Astrocyte (in vitro differentiated cells and primary cell): ENCODE results near the gene SLC35G3. TPM values are rescaled to one million over a fixed set of nuclear protein-coding genes. Genes with fewer than 3 reads are reported as not detected.

Source experiments
- DNase-seq: peaks from one replicate; pipeline ENCODE4 v3.0.0-alpha.2; 2010; ENCODE audit warnings: low read depth
- FAIRE-seq: peaks from 2 replicates; lab custom pipeline; 2011; peaks lifted over from hg19 to GRCh38; lab: Jason Lieb, UNC
- H2AFZ ChIP-seq: 2 replicates; pipeline ENCODE4 v1.6.0; 2012; ENCODE audit warnings: low read depth, low read length, inconsistent platforms
- H3K27ac ChIP-seq: 2 replicates; pipeline ENCODE4 v1.5.1; 2011; ENCODE audit warnings: low read depth, low read length, inconsistent platforms
- H3K27me3 ChIP-seq: 2 replicates; pipeline ENCODE4 v1.6.0; 2011; ENCODE audit warnings: low read length, inconsistent platforms; ENCODE audit not compliant: insufficient read depth
- H3K36me3 ChIP-seq: 2 replicates; pipeline ENCODE4 v1.5.1; 2011; ENCODE audit warnings: low read length, inconsistent platforms; ENCODE audit not compliant: insufficient read depth
- H3K4me1 ChIP-seq: 2 replicates; pipeline ENCODE4 v1.5.1; 2011; ENCODE audit warnings: low read length, inconsistent platforms; ENCODE audit not compliant: insufficient read depth
- H3K4me2 ChIP-seq: 2 replicates; pipeline ENCODE4 v1.6.0; 2012; ENCODE audit warnings: low read length, inconsistent platforms
- H3K4me3 ChIP-seq: 2 replicates; pipeline ENCODE4 v1.5.1; 2011; ENCODE audit warnings: low read depth, mild to moderate bottlenecking, low read length, inconsistent platforms; ENCODE audit not compliant: insufficient read depth
- H3K79me2 ChIP-seq: 2 replicates; pipeline ENCODE4 v1.6.0; 2012; ENCODE audit warnings: mild to moderate bottlenecking, low read length, inconsistent platforms; ENCODE audit not compliant: insufficient read depth
- H3K9ac ChIP-seq: 2 replicates; pipeline ENCODE4 v1.6.0; 2012; ENCODE audit warnings: mild to moderate bottlenecking, low read length, inconsistent platforms
- H3K9me3 ChIP-seq: 2 replicates; pipeline ENCODE4 v1.5.1; 2012; ENCODE audit warnings: low read depth, mild to moderate bottlenecking, low read length, inconsistent platforms; ENCODE audit not compliant: insufficient read depth
- H4K20me1 ChIP-seq: 2 replicates; pipeline ENCODE4 v1.6.0; 2012; ENCODE audit warnings: low read length, inconsistent platforms; ENCODE audit not compliant: insufficient read depth
- H3K27ac Mint-ChIP-seq: one replicate; pipeline ENCODE4 v1.8.0; 2021; ENCODE audit warnings: mild to moderate bottlenecking, mixed read lengths; ENCODE audit not compliant: unreplicated experiment
- H3K27me3 Mint-ChIP-seq: one replicate; pipeline ENCODE4 v1.8.0; 2021; ENCODE audit warnings: low read depth, mixed read lengths; ENCODE audit not compliant: unreplicated experiment
- H3K36me3 Mint-ChIP-seq: one replicate; pipeline ENCODE4 v1.8.0; 2021; ENCODE audit warnings: low read depth, mixed read lengths; ENCODE audit not compliant: unreplicated experiment
- H3K4me1 Mint-ChIP-seq: one replicate; pipeline ENCODE4 v1.8.0; 2021; ENCODE audit warnings: low read depth, mixed read lengths; ENCODE audit not compliant: unreplicated experiment
- H3K4me3 Mint-ChIP-seq: one replicate; pipeline ENCODE4 v1.8.0; 2021; ENCODE audit warnings: mild to moderate bottlenecking, moderate library complexity, mixed read lengths; ENCODE audit not compliant: unreplicated experiment
- H3K9me3 Mint-ChIP-seq: one replicate; pipeline ENCODE4 v1.8.0; 2021; ENCODE audit warnings: mild to moderate bottlenecking, mixed read lengths; ENCODE audit not compliant: unreplicated experiment
- EZH2 ChIP-seq: IDR thresholded peaks from 2 replicates; pipeline ENCODE4 v1.6.1; 2012; ENCODE audit warnings: mild to moderate bottlenecking, low read length, inconsistent platforms; ENCODE audit not compliant: insufficient read depth
- total RNA-seq: library from RNA; stranded (reverse); gene quantifications from 2 replicates; pipeline ENCODE4 v1.2.1, GENCODE V29; 2021
- TF ChIP-seq, protein P1 (sequence below): IDR thresholded peaks from 2 replicates; pipeline ENCODE4 v1.5.1; 2011; ENCODE audit warnings: low read depth, mild to moderate bottlenecking, inconsistent platforms, low read length, moderate library complexity; ENCODE audit not compliant: insufficient read depth

The SLC35G3 gene
- total RNA-seq, 1 donor from 2014 or later = not detected

DNA sequence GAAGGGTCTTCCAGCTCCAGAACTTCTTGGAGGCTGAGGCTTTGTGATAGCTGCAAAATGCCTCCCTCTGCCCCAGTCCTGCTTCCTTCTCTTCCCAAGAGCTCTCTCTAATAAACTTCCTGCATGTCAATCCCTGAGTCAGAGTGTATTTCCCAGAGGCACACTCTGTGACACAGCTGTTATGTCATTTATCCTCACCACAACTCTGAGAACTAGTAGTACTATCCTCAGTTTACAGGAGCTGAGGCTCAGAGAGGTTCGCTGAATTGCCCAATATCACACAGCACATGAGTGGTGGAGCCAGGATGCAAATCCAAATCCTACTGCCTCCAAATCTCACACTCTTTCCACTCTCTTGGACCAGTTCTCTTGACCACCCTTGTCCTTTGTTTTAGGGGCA is 26.5 kb downstream of the SLC35G3 start:
- H3K9me3 ChIP-seq = no peaks in the 10 kb centered on the region
- H3K4me2 ChIP-seq = no peak overlapping the region
- peaks cover 2% of the 10 kb centered on the region for H3K27me3 ChIP-seq
- TF ChIP-seq, protein P1, sequence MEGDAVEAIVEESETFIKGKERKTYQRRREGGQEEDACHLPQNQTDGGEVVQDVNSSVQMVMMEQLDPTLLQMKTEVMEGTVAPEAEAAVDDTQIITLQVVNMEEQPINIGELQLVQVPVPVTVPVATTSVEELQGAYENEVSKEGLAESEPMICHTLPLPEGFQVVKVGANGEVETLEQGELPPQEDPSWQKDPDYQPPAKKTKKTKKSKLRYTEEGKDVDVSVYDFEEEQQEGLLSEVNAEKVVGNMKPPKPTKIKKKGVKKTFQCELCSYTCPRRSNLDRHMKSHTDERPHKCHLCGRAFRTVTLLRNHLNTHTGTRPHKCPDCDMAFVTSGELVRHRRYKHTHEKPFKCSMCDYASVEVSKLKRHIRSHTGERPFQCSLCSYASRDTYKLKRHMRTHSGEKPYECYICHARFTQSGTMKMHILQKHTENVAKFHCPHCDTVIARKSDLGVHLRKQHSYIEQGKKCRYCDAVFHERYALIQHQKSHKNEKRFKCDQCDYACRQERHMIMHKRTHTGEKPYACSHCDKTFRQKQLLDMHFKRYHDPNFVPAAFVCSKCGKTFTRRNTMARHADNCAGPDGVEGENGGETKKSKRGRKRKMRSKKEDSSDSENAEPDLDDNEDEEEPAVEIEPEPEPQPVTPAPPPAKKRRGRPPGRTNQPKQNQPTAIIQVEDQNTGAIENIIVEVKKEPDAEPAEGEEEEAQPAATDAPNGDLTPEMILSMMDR = no peak
- no peak for TF ChIP-seq EZH2
- no peaks in the 10 kb centered on the region for H3K79me2 ChIP-seq
- H3K36me3 ChIP-seq = no peaks in the 10 kb centered on the region
- no peak overlapping the region for H2AFZ ChIP-seq
- no peak overlapping the region for H3K9ac ChIP-seq
- Mint-ChIP-seq H3K9me3 (no peaks in the 10 kb centered on the region), H3K27ac (no peak overlapping the region), H3K4me3 (no peak overlapping the region), H3K27me3 (peaks cover 15% of the 10 kb centered on the region), H3K36me3 (no peaks in the 10 kb centered on the region), H3K4me1 (peaks cover 2% of the 10 kb centered on the region)
- H3K4me3 ChIP-seq = no peak overlapping the region
- FAIRE-seq (no peak), DNase-seq (no peak)
- H3K4me1 ChIP-seq = no peaks in the 10 kb centered on the region
- H3K27ac ChIP-seq = no peak overlapping the region
- H4K20me1 ChIP-seq = no peaks in the 10 kb centered on the region

DNA sequence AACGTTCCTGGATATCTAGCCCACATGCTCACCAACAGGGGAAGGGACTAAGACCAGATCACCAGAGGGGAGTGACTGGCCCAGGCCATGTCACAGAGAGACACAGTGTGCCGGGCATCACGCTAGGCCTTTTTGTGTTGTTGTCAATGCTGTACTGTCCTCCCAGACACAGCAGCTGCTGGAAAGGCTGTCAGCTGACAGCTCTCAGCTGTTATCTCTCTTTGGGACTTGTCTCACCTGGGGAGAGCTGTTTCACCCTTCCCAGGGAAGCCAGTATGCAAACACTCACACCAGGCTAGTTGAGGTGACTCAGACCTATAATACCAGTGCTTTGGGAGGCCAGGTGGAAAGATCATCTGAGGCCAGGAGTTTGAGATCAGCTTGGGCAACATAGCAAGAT is 27.1 kb downstream of the SLC35G3 start:
- H2AFZ ChIP-seq = no peak overlapping the region
- no peak for FAIRE-seq
- no peak overlapping the region for H3K4me3 Mint-ChIP-seq

DNA sequence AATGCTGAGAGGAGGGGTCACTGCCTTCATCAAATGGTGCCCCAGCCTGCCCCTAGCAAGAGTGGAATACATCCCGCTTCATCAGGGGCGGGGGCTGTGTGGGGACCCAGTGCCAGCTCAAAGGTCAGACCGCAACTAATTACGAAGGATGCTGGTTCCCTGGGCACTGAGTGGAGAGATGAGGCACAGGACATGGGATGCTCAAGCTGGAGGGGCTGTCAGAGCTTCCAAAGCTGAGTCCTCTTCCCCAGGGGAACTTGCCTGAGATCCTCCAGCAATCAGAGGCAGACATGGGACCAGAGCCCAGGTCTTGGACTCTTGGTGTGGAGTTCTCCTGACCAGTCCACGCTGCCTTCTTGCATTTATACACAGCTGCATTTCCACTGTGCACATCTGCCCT is 27.7 kb downstream of the SLC35G3 start:
- no peak for FAIRE-seq

More for the DNA sequence above, 27.1 kb downstream of the SLC35G3 start:
- H3K27ac ChIP-seq = no peak overlapping the region
- H3K79me2 ChIP-seq = no peaks in the 10 kb centered on the region
- no peak overlapping the region for H3K4me2 ChIP-seq
- peaks cover 2% of the 10 kb centered on the region for H3K4me1 Mint-ChIP-seq
- H3K9me3 Mint-ChIP-seq = no peaks in the 10 kb centered on the region
- no peak overlapping the region for H3K27ac Mint-ChIP-seq
- peaks cover 15% of the 10 kb centered on the region for H3K27me3 Mint-ChIP-seq
- no peaks in the 10 kb centered on the region for H3K4me1 ChIP-seq
- no peak overlapping the region for H3K9ac ChIP-seq
- H3K36me3 Mint-ChIP-seq = no peaks in the 10 kb centered on the region
- H3K4me3 ChIP-seq = no peak overlapping the region
- DNase-seq = no peak
- H3K27me3 ChIP-seq = peaks cover 2% of the 10 kb centered on the region
- no peaks in the 10 kb centered on the region for H3K9me3 ChIP-seq
- no peaks in the 10 kb centered on the region for H3K36me3 ChIP-seq
- H4K20me1 ChIP-seq = no peaks in the 10 kb centered on the region
- TF ChIP-seq, protein P1 = no peak
- TF ChIP-seq EZH2 = no peak

More for the DNA sequence above, 27.7 kb downstream of the SLC35G3 start:
- no peaks in the 10 kb centered on the region for H3K9me3 Mint-ChIP-seq
- Histone ChIP-seq H3K79me2 (no peaks in the 10 kb centered on the region), H3K4me1 (no peaks in the 10 kb centered on the region), H3K4me2 (no peak overlapping the region), H3K36me3 (no peaks in the 10 kb centered on the region), H3K9ac (no peak overlapping the region), H3K27me3 (peaks cover 2% of the 10 kb centered on the region), H3K9me3 (no peaks in the 10 kb centered on the region), H4K20me1 (no peaks in the 10 kb centered on the region), H2AFZ (no peak overlapping the region), H3K4me3 (no peak overlapping the region), H3K27ac (no peak overlapping the region)
- peaks cover 16% of the 10 kb centered on the region for H3K27me3 Mint-ChIP-seq
- H3K27ac Mint-ChIP-seq = no peak overlapping the region
- peaks cover 2% of the 10 kb centered on the region for H3K4me1 Mint-ChIP-seq
- no peak overlapping the region for H3K4me3 Mint-ChIP-seq
- DNase-seq = no peak
- no peak for TF ChIP-seq EZH2
- TF ChIP-seq, protein P1 = no peak
- no peaks in the 10 kb centered on the region for H3K36me3 Mint-ChIP-seq
